Osteocyte (in vitro differentiated cells): Measurements from ENCODE around the gene NBPF19. TPM values are rescaled to one million over a fixed set of nuclear protein-coding genes. Genes with fewer than 3 reads are reported as not detected.
"Not testable (repeated sequence)": the region's sequence is repeated elsewhere in the genome, so short reads cannot be mapped to it uniquely, and the experiment has no call there.

Experiments
- DNase-seq: peaks from one replicate; pipeline ENCODE4 v3.0.0; 2021; ENCODE audit warnings: mixed read lengths; ENCODE audit not compliant: unreplicated experiment; ENCODE audit errors: extremely low spot score
- H3K27ac Mint-ChIP-seq: one replicate; pipeline ENCODE4 v1.8.0; 2021; ENCODE audit warnings: mild to moderate bottlenecking, mixed read lengths; ENCODE audit not compliant: unreplicated experiment
- H3K27me3 Mint-ChIP-seq: one replicate; pipeline ENCODE4 v1.8.0; 2021; ENCODE audit warnings: mixed read lengths; ENCODE audit not compliant: unreplicated experiment
- H3K36me3 Mint-ChIP-seq: one replicate; pipeline ENCODE4 v1.8.0; 2021; ENCODE audit warnings: mixed read lengths; ENCODE audit not compliant: unreplicated experiment
- H3K4me1 Mint-ChIP-seq: one replicate; pipeline ENCODE4 v1.8.0; 2021; ENCODE audit warnings: mixed read lengths; ENCODE audit not compliant: unreplicated experiment
- H3K4me3 Mint-ChIP-seq: one replicate; pipeline ENCODE4 v1.8.0; 2021; ENCODE audit warnings: mild to moderate bottlenecking, moderate library complexity, mixed read lengths; ENCODE audit not compliant: unreplicated experiment
- H3K9me3 Mint-ChIP-seq: one replicate; pipeline ENCODE4 v1.8.0; 2021; ENCODE audit warnings: mixed read lengths; ENCODE audit not compliant: unreplicated experiment
- long read RNA-seq: library from polyadenylated mRNA; unstranded; transcript quantifications from one replicate; pipeline ENCODE4 v2.0.0, GENCODE V29; 2021
- total RNA-seq: library from RNA; stranded (reverse); gene quantifications from 2 replicates; pipeline ENCODE4 v1.2.1, GENCODE V29; 2021

The NBPF19 gene
- total RNA-seq, result 22.1 and 23.2 TPM in 2 replicates
- long read RNA-seq, partial matches to known transcripts, result 13 of 29 reads
- long read RNA-seq, other reads (novel, unspliced or antisense), result 16 of 29 reads

- H3K36me3 Mint-ChIP-seq, H3K27me3 Mint-ChIP-seq, H3K9me3 Mint-ChIP-seq, DNase-seq, H3K4me1 Mint-ChIP-seq, H3K4me3 Mint-ChIP-seq, H3K27ac Mint-ChIP-seq: not testable (repeated sequence)
Observed at GRCh38 chr1:149474745-149475144, at the start of gene NBPF19. Gene NBPF19 (plus strand): TSS chr1:149475045. CDS start chr1:149475933, 888 bp downstream.

- not testable (repeated sequence) for DNase-seq, H3K36me3 Mint-ChIP-seq, H3K27ac Mint-ChIP-seq, H3K27me3 Mint-ChIP-seq, H3K4me3 Mint-ChIP-seq, H3K9me3 Mint-ChIP-seq, H3K4me1 Mint-ChIP-seq
Observed at GRCh38 chr1:149428317-149428716, 46.5 kb upstream of the NBPF19 start.

DNA sequence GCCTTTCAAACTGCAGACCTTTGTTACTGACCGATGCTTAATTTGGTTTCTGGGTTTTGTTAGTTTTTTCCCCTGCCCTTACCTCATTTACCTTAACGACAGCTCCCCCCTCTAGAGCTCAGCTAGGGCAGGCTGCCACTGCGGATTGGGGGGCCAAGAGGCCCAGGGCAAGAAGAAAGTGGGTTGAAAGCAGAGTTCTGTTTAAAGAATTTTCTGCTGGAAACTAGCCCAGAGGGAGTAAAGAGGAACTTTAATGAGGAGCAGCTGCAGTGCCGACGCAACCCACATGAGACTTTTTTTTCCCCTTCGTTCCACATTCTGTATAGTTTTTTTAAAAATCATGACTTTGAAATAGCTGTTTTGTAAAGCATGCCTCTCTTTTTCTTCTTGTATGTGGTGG, 29.4 kb upstream of the NBPF19 start:
- peak overlapping the region; percentile 83 for H3K27ac Mint-ChIP-seq
- H3K9me3 Mint-ChIP-seq, DNase-seq, H3K27me3 Mint-ChIP-seq, H3K36me3 Mint-ChIP-seq, H3K4me1 Mint-ChIP-seq: not testable (repeated sequence)
- H3K4me3 Mint-ChIP-seq, result peak overlapping the region; percentile 62

DNA sequence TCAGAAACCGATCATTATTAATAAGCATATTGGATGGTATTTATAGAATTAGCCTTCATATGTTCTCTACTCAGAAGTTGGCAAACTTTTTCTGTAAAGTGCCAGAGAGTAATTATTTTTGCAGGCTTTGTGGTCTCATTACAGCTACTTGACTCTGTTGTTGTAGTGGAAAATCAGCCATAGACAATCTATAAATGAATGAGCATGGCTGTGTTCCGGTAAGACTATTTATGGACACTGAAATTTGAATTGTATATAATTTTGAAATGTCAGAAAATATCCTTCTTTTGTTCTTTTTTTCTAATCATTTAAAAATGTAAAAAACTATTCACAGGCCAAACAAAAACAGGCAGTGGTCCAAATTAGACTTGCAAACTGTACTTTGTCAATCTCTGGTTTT, 22.6 kb upstream of the NBPF19 start:
- not testable (repeated sequence) for H3K27me3 Mint-ChIP-seq, H3K36me3 Mint-ChIP-seq, DNase-seq, H3K9me3 Mint-ChIP-seq, H3K4me1 Mint-ChIP-seq, H3K4me3 Mint-ChIP-seq, H3K27ac Mint-ChIP-seq

GRCh38 chr1:149452652-149453051, 22.2 kb upstream of the NBPF19 start:
- H3K4me3 Mint-ChIP-seq, H3K4me1 Mint-ChIP-seq, H3K27ac Mint-ChIP-seq, H3K9me3 Mint-ChIP-seq, H3K36me3 Mint-ChIP-seq, H3K27me3 Mint-ChIP-seq, DNase-seq: not testable (repeated sequence)

DNA sequence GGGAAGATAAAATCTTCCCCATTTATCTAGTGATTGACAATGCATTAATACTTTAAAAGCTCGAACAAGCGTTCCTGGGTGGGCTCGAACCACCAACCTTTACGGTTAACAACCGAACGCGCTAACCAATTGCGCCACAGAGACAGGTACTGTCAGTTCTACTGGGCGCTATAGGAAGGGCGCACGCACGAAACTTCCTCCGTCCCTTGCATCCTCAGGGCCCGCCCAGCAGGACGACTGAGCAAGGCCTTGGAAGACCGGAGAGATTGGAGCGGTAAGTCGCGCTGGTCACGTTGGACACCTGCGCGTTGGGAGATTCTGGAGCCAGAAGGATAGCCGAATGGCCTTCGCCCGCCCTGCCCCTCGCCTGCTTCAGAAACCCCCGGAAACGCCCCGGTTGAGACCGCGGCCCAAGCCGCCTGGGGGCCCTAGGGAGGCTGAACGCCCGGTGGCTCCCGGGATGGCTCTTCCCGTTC, 83.5 kb downstream of the NBPF19 start:
- H3K4me1 Mint-ChIP-seq, H3K27me3 Mint-ChIP-seq, H3K9me3 Mint-ChIP-seq, H3K36me3 Mint-ChIP-seq: not testable (repeated sequence)
- Mint-ChIP-seq H3K4me3 (peak overlapping the region; percentile 67), H3K27ac (peak overlapping the region; percentile 34)
- peak; percentile 80 for DNase-seq

DNA sequence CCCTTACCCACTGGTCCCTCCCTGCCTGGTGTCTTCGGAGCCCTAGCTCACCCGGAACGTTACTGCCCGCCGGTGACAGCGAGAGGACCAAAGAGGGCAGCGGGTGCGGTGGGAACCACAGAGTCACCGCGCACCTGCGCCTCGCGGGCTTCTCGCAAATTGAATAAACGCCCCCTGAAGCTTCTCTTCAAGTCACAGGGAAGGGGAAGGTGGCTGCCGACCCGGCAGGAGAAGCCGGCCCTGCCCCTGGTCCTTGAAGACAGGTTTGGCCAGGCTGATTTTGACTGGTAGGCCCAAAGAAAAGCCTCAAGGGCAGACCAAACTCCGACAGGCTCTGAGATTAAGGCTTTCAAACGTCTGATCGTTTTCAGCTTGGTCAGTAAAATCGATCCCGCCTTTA, 87.0 kb downstream of the NBPF19 start:
- not testable (repeated sequence) for DNase-seq, H3K27me3 Mint-ChIP-seq, H3K36me3 Mint-ChIP-seq, H3K4me1 Mint-ChIP-seq, H3K27ac Mint-ChIP-seq, H3K4me3 Mint-ChIP-seq, H3K9me3 Mint-ChIP-seq

GRCh38 chr1:149565485-149565884, 90.6 kb downstream of the NBPF19 start:
- H3K27me3 Mint-ChIP-seq, H3K4me1 Mint-ChIP-seq, H3K36me3 Mint-ChIP-seq, H3K9me3 Mint-ChIP-seq, H3K4me3 Mint-ChIP-seq, DNase-seq, H3K27ac Mint-ChIP-seq: not testable (repeated sequence)

DNA sequence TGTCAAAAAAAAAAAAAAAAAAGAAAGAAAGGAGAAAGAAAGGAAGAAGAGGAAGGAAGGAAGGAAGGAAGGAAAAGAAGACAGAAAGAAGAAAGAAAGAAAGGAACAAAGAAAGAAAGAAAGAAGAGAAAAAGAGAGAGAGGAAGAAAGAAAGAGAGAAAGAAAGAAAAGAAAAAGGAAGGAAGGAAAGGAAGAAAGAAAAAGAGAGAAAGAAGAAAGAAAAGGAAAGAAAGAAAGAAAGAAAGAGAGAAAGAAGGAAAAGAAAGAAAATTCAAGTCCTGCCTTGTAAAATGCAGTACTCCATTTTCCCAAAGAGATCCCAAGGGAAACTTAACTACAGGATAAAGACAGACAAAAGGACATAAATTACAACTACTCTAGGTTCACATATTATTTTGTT, 97.9 kb downstream of the NBPF19 start:
- H3K36me3 Mint-ChIP-seq, H3K27me3 Mint-ChIP-seq: not testable (repeated sequence)

GRCh38 chr1:149585592-149585991, 110.7 kb downstream of the NBPF19 start:
- not testable (repeated sequence) for H3K36me3 Mint-ChIP-seq, H3K9me3 Mint-ChIP-seq, H3K27me3 Mint-ChIP-seq, H3K4me1 Mint-ChIP-seq, H3K4me3 Mint-ChIP-seq, DNase-seq, H3K27ac Mint-ChIP-seq

More for the DNA sequence above, 97.9 kb downstream of the NBPF19 start:
- DNase-seq, H3K9me3 Mint-ChIP-seq, H3K4me1 Mint-ChIP-seq, H3K4me3 Mint-ChIP-seq, H3K27ac Mint-ChIP-seq: not testable (repeated sequence)

Other genes with a start within 250 kb of the NBPF19 start
- gene PPIAL4C, start 108.8 kb downstream of the NBPF19 start, total RNA-seq, result not detected in 2 replicates